Hindlimb muscle (tissue), 1 donor: ENCODE data around the gene ATP5IF1. TPM values are rescaled to one million over a fixed set of nuclear protein-coding genes. Genes with fewer than 3 reads are reported as not detected.
A peak's percentile ranks its signal among the peaks of the same experiment; 100 is the strongest.

Experiments
- DNase-seq: peaks from one replicate; pipeline ENCODE4 v3.0.0-alpha.2; 2013
- polyA plus RNA-seq: library from polyadenylated mRNA; unstranded; fragments of 120-200 nt; gene quantifications from one replicate; pipeline ENCODE4 v1.2.1, GENCODE V29; 2013; ENCODE audit not compliant: insufficient read length

ATP5IF1 gene
- 86.6 TPM for polyA plus RNA-seq

- peak; percentile 98 for DNase-seq
These were observed at the start of gene ATP5IF1 for GRCh38 chr1:28235755-28236655. Gene ATP5IF1 (plus strand): TSS chr1:28236124. CDS start chr1:28236184, 60 bp downstream.

GRCh38 chr1:28190337-28190979 lies 45.5 kb upstream of the ATP5IF1 start:
- DNase-seq = no peak

- no peak for DNase-seq
These were observed 44.8 kb upstream of the ATP5IF1 start for GRCh38 chr1:28190996-28191645.

GRCh38 chr1:28193701-28194161 lies 42.2 kb upstream of the ATP5IF1 start:
- no peak for DNase-seq

- DNase-seq = no peak
These were observed 41.4 kb upstream of the ATP5IF1 start for GRCh38 chr1:28194326-28195035.

DNA sequence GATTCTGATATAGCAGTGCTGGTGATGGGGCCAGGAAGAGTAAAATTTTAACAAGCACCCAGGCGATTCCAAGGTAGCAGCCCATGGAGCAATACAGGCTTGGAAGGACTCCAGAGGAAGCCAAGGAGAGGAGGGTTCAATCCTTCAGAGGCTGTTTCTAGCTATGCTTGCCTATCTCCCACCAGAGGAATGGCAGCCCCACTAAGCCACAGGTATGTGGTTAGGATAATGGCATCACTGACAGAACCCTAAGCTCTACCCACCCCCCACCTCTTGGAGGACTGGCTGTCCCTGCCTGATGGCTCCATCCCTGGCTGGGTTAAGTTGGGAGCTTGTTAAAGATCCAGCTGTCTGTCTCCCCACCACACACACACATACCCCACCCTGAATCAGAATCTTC lies 40.1 kb upstream of the ATP5IF1 start:
- no peak for DNase-seq

- no peak for DNase-seq
These were observed 39.6 kb upstream of the ATP5IF1 start for GRCh38 chr1:28196330-28196729.

DNA sequence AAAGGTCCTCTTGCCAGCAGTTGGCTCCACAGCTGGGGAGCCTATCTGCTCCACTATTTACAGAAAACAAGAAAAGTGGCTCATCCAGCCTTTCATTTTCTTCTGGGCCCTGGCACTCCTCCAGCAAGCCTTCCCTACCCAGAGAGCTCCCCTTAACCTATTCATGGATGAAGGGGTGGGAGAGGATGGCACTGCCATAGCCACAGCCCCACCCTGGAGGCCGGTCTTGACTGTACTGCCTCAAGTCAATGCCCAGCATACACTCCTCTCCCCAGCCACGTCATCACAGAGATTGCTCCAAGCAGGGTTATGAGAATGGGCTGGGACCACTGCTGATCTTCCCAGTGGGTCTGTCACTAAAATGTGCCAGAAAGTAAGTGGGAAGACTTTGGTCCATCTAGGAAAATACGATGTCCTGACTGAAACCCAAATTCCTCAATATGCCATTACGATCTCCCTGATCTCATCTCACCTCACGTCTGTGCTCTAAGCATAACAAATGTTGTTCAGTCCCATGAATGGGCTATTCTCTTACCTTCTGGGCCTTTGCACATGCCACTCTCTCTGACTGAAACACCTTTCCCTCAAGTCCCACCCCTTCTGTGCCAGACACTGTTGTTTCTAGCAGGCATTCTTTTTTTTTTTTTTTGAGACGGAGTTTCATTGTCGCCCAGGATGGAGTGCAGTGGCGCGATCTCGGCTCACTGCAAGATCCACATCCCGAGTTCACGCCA lies 38.1 kb upstream of the ATP5IF1 start:
- DNase-seq = no peak

DNA sequence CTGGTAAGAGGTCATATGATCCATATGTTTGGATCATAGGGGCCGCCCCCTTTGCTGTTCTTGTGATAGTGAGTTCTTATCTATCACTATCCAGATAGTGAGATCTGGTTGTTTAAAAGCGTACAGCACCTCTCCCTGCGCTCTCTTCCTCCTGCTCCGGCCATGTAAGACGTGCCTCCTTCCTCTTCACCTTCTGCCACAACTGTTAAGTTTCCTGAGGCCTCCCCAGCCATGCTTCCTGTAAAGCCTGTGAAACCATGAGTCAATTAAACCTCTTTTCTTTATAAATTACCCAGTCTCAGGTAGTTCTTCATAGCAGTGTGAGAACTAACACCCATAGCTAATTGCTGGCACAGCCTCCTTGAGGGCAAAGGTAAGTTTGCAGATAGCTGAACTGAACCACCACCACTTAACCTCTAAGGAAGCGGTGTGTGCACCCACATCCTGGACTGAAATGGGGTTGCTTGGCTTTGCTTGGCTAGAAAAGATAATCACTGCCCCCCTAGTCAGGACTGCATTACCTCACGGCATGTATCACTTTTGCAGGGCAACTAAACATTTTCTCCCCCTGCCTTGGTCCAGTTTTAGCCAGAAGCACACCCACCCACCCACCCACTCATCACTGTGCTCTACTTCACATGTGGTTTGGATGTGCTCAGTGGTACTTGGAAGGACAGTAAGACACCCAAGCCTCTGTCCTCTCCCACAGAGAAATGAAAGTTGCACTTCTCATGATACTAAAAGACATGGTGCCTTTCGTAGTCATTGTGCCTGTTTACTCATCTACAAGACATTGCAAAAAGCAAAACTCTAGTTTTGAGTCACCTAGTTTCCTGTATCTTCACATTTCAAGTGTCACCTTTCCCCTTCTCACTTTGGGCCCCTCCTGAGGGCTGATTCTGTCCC lies 36.3 kb upstream of the ATP5IF1 start:
- DNase-seq = no peak

- no peak for DNase-seq
These were observed 35.6 kb upstream of the ATP5IF1 start for GRCh38 chr1:28200234-28200873.

DNA sequence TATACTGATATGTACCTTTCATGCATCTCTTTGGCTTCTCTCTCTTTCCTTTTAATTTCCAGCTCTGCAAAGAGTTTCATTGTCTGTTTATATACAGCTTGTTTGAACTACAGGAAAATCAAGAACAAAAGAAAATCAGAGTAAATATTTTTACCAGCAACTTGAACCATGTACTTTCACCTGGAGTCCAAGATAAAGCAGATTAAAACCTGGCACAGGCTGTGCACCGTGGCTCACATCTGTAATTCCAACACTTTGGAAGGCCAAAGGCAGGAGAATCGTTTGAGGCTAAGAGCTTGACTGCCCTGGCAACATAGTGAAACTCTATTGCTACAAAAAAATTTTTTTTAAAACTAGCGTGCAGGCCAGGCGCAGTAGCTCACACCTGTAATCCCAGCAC lies 30.7 kb upstream of the ATP5IF1 start:
- DNase-seq = no peak

DNA sequence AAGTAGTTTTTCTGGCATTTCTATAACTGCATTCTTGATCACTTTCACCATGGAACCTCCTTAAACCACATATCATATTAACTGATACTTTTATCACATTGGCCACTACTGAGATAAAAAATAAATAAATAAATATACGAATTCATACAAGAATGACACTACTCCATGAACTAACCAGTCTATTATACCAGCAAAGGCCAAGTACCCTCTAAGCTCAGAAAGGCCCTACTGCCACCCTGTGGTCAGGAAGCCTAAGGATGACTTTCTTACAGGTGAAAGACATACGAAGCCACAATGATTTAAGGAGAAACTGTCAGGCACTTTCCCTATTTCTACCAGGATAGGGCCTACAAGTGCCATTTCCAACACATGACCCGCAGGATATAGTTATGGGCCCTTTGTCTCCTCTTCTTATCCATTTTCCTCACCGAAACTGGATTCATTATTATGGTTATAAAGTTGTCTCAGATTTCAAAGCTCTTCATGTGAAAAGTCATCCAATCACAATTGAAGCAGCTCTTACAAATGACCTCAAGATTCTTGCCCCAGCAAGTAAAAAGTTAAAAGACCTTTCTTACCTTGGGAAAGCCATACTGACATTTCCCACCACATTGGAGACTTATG lies 27.0 kb upstream of the ATP5IF1 start:
- DNase-seq = peak; percentile 42

DNA sequence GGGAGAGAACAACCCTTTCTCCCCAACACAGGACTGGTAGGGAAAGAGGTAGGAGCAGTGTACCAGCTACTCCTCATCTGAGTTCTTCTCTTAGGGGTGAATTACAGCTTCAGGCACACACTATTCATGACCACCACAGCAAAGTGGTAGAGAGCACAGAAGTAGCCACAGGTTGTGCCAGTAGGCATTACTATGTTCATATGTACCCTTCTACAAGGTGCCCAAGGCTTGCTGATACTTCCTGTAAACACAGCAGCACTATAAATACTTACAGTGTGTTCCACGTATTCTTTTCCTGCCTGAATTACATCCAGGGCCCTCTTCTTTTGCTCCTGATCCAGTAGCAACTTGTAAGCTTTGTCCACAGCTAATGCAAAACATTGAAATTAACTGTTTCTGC lies 26.2 kb upstream of the ATP5IF1 start:
- no peak for DNase-seq

GRCh38 chr1:28213315-28213714 lies 22.6 kb upstream of the ATP5IF1 start:
- DNase-seq = no peak

DNA sequence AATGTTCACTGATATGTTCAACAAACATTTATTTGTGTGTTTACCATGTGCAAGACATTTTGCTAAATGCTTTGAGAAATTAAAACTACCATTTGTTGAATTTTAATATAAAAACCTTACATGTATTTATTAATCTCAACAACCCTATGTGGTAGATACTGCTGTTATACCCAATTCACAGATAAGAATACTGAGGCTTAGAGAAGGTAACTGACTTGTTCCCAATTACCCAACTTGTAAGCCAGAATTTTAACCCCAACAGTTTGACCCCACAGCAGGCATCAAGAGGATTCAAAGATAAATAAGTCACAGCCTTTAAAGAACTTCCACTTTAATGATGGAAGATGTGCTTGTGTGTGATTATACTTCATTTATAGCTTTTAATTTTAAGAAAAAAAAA lies 6.8 kb upstream of the ATP5IF1 start:
- no peak for DNase-seq

- no peak for DNase-seq
These were observed 5.9 kb upstream of the ATP5IF1 start for GRCh38 chr1:28229996-28230395.

DNA sequence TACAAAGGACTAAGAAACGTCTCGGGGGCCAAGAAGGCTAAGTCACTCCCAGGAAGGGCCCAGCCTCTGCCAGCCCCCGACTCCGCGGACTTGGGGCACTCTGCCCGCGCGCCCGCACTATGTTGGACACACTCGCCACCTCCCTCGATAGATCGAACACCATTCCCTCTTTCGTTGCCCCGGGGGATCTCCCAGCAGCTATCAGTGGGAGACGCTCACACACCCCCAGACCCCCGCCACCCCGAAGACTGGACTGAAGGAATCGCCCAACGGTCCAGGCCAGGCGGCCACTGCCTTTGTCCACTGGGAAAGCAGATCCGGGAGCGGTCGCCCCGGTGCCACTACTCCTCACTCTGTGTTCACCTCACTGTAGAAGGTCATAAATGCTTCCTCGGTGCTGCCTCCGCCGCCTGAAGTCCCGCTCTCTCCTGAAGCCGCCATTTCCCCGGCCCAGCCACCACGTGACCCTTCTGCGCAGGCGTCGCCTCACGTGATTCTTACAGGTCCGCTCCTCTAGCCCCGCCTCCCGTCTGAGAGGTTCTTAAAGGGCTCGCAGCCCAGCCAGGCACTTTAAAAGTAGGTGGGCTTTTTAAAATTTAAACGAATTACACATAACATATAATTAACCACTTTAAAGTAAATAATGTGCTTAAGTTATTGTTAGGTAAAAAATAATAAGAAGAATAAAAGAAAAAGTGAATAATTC lies 3.2 kb upstream of the ATP5IF1 start, which contains the start of gene DNAJC8:
Gene DNAJC8 (minus strand): TSS at position 472 of the 706 bp plus-strand sequence. CDS start 31 bp downstream, at position 441.
- DNase-seq = peak; percentile 93

GRCh38 chr1:28233264-28233606 lies 2.7 kb upstream of the ATP5IF1 start:
- DNase-seq = no peak
